Activated T-helper 1 cell treated with anti-CD3 and anti-CD28 coated beads, Interleukin-2, amount 50 U/mL, for 16 hours (primary cell): ENCODE results near the gene NEAT1.
A peak's percentile ranks its signal among the peaks of the same experiment; 100 is the strongest.

Experiments used
- DNase-seq, 2 donors: peaks; one replicate each; pipeline ENCODE4 v3.0.0-alpha.2; 2020; ENCODE audit warnings: low read depth in 1 of 2, low spot score in 1 of 2

Gene NEAT1

DNA sequence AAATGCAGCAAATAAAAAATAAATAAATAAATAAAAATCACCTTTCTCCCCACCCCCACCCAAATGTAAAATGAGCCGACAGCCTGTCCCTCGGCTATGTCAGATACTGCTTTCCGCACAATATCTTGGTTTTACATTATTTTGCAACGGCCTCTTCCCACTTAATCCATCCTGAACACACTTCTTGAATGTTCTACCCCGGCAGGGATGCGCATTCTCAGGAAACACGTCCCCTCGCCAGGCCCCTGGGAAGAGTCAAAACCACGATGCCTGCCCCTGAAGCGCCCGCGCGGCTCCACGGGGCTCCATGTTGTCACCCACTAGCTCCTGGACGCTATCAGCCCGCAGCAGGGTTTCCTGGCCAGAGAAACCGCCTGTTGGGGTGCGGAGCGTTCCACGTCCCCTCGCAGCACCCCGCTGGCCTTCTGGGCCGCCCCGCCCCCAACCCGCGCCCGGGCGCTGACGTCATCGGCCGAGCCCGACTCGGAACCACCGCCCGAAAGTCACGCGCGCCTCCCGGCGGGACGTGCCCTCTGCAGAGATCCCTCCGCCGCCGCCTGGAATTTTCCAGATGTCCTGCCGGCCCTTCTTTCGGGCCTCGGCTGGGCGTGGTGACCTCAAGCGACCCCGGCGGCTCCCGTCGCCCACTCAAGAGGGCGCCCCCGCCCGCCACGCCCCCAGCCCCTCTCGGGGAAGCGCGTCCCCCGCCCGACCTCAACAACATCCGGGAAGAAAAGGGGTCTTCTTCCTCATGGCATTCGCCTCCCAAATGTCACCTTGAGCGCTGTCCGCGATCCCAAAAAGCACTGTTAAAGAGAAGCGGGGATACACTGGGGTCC, 585 bp upstream of the NEAT1 start:
- DNase-seq, result peak; percentile 77 to 89

DNA sequence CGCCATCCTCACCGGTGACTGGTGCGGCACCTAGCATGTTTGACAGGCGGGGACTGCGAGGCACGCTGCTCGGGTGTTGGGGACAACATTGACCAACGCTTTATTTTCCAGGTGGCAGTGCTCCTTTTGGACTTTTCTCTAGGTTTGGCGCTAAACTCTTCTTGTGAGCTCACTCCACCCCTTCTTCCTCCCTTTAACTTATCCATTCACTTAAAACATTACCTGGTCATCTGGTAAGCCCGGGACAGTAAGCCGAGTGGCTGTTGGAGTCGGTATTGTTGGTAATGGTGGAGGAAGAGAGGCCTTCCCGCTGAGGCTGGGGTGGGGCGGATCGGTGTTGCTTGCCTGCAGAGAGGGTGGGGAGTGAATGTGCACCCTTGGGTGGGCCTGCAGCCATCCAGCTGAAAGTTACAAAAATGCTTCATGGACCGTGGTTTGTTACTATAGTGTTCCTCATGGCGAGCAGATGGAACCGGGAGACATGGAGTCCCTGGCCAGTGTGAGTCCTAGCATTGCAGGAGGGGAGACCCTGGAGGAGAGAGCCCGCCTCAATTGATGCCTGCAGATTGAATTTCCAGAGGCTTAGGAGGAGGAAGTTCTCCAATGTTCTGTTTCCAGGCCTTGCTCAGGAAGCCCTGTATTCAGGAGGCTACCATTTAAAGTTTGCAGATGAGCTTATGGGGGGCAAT, 1.1 kb downstream of the NEAT1 start:
- DNase-seq, result no peak

DNA sequence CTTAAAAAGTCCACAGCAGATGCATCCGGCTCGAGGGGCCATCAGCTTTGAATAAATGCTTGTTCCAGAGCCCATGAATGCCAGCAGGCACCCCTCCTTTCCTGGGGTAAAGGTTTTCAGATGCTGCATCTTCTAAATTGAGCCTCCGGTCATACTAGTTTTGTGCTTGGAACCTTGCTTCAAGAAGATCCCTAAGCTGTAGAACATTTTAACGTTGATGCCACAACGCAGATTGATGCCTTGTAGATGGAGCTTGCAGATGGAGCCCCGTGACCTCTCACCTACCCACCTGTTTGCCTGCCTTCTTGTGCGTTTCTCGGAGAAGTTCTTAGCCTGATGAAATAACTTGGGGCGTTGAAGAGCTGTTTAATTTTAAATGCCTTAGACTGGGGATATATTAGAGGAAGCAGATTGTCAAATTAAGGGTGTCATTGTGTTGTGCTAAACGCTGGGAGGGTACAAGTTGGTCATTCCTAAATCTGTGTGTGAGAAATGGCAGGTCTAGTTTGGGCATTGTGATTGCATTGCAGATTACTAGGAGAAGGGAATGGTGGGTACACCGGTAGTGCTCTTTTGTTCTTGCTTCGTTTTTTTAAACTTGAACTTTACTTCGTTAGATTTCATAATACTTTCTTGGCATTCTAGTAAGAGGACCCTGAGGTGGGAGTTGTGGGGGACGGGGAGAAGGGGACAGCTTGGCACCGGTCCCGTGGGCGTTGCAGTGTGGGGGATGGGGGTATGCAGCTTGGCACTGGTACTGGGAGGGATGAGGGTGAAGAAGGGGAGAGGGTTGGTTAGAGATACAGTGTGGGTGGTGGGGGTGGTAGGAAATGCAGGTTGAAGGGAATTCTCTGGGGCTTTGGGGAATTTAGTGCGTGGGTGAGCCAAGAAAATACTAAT, 1.9 kb downstream of the NEAT1 start:
- peak in 1 of 2 donors; percentile 56 for DNase-seq

DNA sequence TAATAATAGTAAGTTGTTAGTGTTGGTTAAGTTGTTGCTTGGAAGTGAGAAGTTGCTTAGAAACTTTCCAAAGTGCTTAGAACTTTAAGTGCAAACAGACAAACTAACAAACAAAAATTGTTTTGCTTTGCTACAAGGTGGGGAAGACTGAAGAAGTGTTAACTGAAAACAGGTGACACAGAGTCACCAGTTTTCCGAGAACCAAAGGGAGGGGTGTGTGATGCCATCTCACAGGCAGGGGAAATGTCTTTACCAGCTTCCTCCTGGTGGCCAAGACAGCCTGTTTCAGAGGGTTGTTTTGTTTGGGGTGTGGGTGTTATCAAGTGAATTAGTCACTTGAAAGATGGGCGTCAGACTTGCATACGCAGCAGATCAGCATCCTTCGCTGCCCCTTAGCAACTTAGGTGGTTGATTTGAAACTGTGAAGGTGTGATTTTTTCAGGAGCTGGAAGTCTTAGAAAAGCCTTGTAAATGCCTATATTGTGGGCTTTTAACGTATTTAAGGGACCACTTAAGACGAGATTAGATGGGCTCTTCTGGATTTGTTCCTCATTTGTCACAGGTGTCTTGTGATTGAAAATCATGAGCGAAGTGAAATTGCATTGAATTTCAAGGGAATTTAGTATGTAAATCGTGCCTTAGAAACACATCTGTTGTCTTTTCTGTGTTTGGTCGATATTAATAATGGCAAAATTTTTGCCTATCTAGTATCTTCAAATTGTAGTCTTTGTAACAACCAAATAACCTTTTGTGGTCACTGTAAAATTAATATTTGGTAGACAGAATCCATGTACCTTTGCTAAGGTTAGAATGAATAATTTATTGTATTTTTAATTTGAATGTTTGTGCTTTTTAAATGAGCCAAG, 2.7 kb downstream of the NEAT1 start:
- peak; percentile 64 to 75 for DNase-seq

DNA sequence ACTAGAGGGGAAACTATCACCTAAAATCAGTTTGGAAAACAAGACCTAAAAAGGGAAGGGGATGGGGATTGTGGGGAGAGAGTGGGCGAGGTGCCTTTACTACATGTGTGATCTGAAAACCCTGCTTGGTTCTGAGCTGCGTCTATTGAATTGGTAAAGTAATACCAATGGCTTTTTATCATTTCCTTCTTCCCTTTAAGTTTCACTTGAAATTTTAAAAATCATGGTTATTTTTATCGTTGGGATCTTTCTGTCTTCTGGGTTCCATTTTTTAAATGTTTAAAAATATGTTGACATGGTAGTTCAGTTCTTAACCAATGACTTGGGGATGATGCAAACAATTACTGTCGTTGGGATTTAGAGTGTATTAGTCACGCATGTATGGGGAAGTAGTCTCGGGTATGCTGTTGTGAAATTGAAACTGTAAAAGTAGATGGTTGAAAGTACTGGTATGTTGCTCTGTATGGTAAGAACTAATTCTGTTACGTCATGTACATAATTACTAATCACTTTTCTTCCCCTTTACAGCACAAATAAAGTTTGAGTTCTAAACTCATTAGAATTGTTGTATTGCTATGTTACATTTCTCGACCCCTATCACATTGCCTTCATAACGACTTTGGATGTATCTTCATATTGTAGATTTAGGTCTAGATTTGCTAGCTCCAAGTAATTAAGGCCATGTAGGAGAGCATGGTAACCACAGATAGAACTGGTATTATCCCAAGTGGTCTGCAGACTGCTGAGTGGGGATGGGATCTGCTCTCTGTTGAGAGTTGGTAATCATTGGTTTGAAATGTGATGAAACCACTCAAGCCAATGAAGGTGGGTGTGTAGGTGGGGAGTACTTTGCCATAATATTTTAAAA, 3.6 kb downstream of the NEAT1 start:
- DNase-seq, result no peak

DNA sequence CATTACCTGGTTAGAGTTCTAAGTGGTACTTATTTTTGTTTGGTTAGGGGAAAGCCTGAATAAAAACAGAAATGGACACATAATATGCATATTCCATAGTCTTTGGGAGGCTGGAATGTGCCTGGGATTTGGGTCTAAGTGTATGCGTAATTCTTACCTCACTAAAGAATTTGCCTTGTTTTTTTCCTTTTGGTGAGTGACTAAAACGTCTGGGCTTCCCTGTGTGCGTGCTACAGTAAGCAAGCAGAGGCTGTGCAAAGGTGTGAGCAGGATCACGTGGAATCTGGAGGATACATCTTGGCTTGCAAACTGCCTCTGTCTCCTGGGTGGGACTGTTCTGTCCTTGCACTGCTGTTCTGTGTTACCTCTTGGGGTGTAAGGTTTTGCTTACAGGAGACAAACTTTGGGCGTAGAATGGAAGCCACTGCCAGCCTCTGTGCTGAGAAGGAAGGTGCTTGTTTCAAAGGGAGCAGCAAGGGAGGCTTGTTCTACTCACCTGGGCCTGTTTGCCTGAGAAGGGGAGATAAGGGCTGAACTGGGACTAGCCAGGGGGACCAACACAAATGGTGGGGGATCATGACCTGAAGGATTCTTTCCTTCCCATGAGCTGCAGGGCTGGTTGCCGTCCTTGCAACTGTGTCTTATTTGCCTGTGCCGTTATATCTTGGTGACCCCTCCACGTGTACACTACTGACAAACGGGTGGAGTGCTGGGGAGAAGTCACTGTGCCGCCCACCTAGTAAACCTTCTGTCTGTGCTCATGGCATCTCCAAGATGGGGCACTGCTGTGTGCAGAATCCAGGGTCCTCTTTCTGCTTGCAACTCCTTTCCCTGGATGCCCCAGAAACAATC, 4.5 kb downstream of the NEAT1 start:
- no peak for DNase-seq

DNA sequence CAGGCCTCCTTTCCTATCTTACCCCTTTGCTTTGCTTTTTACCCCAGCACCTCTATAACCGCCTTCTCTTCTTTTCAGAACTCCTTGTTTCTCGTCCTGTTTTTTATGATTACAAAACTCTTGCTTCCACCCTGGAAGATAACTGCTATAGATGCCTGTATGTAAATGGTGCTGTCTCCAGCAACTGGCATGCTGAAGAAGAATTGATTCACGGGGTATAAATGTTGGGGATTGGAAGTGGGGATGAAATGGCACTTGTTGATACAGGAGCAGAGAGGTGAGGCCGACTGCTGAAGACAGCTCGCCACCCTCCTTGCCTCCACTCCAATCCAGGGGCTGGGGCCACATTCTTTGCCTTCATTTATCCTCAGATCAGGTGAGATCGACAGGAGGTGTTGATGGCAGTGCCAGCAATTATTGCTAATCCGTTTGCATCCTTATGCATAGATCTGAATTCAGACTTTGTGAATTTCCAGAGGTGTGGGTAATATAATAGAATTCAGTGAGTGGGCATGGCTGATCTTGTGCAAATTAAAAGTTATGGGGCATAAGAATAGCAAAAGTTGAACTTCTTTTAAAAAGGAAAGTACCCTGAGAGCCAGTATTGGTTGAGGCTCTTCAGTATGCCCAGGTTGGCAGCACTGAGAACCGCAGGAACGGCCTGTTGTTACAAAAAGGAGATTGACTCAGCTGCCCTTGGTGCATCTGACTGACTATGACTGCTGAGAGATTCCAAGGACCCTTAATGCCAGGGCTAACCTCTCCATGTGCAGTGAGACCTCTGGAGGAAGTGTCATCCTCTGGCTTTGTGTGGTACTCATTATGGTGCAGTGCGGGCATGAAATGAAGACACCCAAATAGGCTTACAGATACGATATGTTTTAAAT, 5.3 kb downstream of the NEAT1 start:
- DNase-seq, result no peak

DNA sequence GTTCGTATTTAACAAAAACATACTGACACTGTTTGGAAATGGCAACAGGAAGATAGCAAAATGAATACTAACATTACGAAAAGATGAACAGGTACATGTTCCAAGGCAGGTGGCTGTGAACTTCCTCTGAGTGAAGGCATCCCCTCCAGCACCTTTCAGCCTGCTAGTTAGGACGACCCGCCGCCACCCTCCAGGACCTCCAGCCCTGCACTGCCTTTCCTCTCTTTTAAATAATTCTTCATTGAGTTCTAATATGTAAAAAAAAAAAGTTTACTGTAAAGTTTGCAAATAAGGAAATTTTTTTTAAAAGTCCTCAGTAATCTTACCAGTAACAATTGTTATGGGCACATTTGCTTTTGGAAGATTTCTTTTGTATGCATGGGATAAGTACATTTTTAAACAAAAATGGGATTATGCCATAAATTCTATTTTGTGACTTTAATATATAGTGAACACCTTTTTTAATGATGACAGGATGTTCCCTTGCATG, 6.0 kb downstream of the NEAT1 start:
- no peak for DNase-seq

DNA sequence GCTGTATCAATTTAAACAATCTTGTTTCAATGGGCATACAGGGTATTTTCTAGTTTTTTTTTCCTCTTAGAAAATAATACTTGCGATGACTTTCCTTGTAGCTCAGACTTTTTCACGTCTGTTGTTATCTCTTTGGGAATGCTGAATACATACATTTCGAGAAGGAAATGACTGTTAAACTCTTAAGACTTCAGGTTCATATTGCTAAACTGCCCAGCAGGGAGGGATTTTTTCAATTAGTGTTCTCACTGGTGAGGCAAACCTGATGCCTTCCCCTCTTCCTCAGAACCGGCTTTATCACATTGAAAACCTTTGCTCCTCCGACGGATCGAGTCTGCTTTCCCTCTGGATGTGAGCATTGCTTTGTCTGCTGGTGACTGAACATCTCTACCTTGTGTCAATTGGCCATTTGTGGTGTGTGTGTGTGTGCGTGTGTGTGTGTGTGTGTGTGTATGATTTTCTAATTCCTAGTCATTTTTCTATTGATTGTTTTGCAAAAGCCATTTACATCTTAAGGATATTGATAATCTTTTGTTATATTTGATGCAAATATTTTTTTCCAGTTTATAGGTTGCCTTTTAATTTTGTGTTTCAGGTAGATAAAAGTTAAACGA, 6.6 kb downstream of the NEAT1 start:
- DNase-seq, result no peak

DNA sequence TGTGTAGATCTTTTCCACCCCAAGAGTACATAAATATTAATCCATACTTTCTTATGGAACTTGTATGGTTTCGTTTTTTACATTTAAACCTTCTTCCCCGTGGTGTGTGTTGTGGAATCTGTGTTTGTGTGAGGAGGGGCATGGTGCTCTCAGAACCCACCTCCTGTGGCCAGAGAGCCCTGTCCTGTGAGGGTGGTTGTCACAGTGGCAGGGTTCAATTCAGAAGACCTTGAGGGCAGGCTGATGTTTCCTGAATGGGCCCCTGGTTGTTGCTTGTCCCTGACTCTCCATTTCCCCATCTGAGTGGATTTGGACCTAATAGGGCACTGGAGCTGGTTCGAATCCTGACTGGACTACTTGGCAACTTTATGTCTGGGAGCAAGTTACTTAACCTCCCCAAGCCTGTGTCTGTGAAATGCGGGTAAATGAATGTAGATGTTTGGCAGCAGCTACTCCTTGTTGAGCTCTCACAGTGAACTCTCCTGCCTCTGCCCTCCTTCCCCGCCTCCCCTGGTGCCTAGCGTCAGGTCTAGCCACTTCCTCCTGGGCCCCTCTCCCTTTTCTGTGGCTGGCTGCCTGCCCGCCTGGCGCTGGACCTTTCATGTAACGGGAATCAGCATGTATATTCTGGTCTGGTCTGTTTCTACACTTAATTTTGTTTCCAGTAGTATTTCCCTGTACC, 7.3 kb downstream of the NEAT1 start:
- no peak for DNase-seq

DNA sequence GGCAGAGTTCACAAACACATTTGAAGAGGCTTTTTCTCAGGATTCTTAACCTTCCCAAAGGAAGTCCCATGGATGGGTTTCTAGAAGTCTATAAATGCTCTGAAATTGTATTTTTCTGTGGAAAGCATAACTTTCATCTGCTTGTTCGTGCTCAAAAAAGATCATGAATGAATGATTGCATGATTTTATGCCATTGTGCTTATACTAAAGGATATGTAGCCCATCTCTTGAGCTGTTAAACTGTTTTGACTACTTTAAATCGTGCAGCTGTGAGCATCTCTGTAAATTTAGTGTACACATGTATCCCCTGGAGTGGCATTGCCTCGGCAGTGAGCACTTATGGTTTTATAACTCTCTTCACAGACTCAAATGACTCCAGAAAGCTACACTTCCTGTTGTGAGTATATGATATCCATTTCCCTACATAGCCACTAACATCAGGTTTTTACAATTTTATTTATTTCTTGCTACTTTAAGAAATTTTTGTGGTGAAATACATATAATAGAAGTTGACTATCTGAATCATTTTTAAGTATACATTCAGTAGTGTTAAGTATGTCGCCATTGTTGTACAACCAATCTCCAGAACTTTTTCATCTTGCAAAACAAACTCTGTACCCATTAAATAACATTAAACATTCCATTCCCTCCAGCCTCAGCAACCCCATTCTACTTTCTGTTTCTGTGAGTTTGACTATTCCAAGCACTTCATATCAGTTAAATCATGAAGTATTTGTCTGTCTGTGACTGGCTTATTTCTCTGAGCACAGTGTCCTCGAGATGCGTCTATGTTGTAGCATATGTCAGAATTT, 8.0 kb downstream of the NEAT1 start:
- no peak for DNase-seq

DNA sequence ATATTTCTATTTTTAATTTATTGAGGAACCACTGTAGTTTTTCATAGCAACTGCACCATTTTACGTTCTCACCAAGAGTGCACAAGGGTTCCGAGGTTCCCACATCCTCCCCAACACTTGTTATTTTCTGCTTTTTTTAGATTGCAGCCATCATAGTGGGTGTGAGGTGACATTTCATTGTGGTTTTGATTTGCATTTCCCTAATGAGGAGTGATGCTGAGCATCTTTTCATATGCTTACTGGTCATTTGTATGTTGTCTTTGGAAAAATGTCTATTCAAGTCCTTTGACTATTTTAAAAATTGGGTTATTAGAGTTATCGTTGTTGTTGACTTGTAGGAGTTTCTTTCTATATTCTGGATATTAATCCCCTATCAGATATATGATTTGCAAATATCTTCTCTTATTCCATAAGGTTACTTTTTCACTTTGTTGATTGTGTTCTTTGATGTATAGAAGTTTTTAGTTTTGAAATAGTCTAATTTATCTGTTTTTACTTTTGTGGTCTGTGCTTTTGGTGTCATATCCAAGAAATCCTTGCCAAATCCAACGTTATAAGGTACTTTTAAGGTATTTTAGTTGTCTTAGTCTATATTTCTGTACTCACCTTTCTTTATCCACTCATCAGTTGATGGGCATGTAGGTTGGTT, 9.0 kb downstream of the NEAT1 start:
- DNase-seq, result no peak

DNA sequence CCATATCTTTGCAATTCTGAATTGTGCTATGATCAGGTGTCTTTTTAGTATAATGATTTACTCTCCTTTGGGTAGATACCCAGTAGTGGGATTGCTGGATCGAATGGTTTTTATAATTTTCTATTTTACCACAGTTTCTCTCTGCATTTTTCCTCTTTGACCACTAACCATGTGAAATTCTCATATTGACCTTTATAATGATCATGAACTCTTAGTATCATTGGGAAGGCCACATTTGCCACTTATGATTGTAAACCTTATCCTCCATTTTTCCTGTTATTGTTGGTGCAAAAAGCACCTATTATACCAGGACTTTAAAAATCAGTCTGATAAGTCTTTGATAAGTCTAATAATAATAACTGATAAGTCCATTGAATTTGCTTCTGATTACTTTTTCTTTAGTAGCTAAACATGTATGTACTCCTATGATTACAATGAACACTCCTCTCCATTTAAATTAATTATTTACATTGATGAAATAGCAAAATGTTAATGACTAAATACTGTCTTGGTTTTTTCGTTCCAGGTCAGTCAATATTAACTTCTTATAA, 9.6 kb downstream of the NEAT1 start:
- no peak for DNase-seq

DNA sequence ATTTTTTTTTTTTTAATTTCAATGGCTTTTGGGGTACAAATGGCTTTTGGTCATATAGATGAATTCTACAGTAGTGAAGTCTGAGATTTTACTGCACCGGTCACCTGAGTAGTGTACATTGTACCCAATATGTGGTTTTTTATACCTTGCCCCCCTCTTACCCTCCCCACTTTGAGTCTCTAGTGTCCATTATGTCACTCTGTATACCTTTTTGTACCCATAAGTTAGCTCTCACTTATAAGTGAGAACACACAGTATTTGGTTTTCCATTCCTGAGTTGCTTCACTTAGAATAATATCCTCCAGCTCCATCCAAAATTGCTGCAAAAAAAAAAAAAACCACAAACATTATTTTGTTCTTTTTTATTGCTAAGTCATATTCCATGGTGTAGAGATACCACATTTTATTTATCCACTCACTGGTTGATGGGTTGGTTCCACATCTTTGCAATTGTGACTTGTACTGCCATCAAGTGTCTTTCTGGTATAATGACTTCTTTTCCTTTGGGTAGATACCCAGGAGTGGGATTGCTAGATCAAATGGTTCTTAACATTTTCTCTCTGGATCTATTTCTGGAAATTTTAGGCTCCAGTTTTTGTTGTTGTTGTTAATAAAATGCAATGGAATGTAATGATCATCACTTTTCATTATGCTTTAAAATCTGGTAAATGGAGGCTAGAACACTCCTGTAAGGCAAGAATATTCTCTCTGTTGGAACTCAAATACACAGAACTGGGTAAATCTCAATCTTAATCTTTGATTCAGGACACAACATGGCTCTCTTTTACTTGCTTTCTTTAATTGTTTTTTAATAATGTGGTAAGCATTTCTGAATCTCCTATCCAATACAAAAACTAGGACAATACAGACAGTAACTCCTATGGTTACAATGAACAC, 10.3 kb downstream of the NEAT1 start:
- no peak for DNase-seq
